HT-29 (cell line): Measurements from ENCODE around the gene RCAN1. TPM values are rescaled to one million over a fixed set of nuclear protein-coding genes. Genes with fewer than 3 reads are reported as not detected.

Experiments
- total RNA-seq: library from RNA; depleted of rRNA; stranded (reverse); fragments of >200 nt; shearing (Covaris generic); gene quantifications from 2 replicates; pipeline ENCODE4 v1.2.3, GENCODE V29; 2014; rRNA removed

The RCAN1 gene
- total RNA-seq, 1 experiment from 2014 or later: 8.3 TPM

Other genes starting within 250 kb of the RCAN1 start
- 0.15 and 0.34 TPM in 2 replicates for gene SMIM11, start 239.6 kb downstream of the RCAN1 start, total RNA-seq
- not detected in 2 replicates for gene SMIM34, start 191.2 kb downstream of the RCAN1 start, total RNA-seq
- 0.05 and 0.31 TPM in 2 replicates for gene KCNE1, start 102.9 kb downstream of the RCAN1 start, total RNA-seq
- gene CLIC6, start 53.9 kb upstream of the RCAN1 start, total RNA-seq: not detected in 2 replicates